Lower leg skin (tissue), 4 donors: ENCODE results near the gene SPATA2. TPM values are rescaled to one million over a fixed set of nuclear protein-coding genes. Genes with fewer than 3 reads are reported as not detected.

Experiments used
- DNase-seq, 2 donors: peaks; one replicate each; pipeline ENCODE4 v3.0.0-alpha.2; 2019; ENCODE audit warnings: low spot score in 2 of 2
- H3K4me3 ChIP-seq: fragments of 200-600 bp; sonication (generic); 2 replicates; pipeline ENCODE4 v1.5.1; 2017; ENCODE audit warnings: mild to moderate bottlenecking, low read depth; ENCODE audit not compliant: poor library complexity, severe bottlenecking
- POLR2A ChIP-seq, 2 donors: fragments of 450-650 bp; IDR thresholded peaks; one replicate each; pipeline ENCODE4 v1.6.1; 2016 to 2017; ENCODE audit warnings: antibody characterized with exemption in 2 of 2, mild to moderate bottlenecking in 1 of 2, moderate library complexity in 1 of 2
- WGBS, 2 donors: methylation state at CpG; one replicate each; pipeline ENCODE4 v1.1.5; 2018; 5-methylcytosine and 5-hydroxymethylcytosine counted together
- intact Hi-C: fragments of 100-400 bp; cut with DNase I; formaldehyde crosslinking; loops from one replicate; pipeline ENCODE4 v1.15.0; 2023; ENCODE audit warnings: low total_unique reads
- total RNA-seq, 4 donors: library from RNA; depleted of rRNA; stranded (reverse); fragments of >200 nt; gene quantifications; one replicate each; pipeline ENCODE4 v1.1.0, GENCODE V29; 2016
- TF ChIP-seq, protein P1 (sequence below), 3 donors: fragments of 450-650 bp; IDR thresholded peaks; one replicate each; pipeline ENCODE4 v1.5.1; 2016; ENCODE audit warnings: antibody characterized with exemption in 3 of 3, mild to moderate bottlenecking in 3 of 3, moderate library complexity in 2 of 3

Gene SPATA2
- total RNA-seq, 4 donors from 2014 or later, result 5.3 to 8.2 (median 6.2) TPM

DNA sequence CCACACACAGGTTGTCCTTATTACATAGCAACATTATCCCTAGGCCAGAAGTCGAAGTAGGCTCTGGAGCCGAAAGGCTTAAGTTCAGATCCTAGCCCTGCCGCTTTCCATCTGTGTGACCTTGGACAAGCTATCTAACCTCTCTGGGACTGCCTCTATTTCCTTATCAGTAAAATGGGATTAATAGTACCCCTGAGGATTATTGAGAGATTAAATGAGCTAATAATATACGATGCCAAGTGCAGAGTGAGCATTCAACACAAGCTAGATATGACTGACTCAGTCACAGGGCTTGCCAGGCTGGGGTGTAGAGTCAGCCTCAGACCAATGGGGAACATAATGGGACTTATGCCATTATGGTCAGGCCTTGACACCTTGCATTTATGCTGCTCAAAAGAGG lies 8.9 kb upstream of the SPATA2 start:
- no peak for TF ChIP-seq POLR2A (IDR thresholded peaks at IDR 0.05)
- TF ChIP-seq, protein P1, sequence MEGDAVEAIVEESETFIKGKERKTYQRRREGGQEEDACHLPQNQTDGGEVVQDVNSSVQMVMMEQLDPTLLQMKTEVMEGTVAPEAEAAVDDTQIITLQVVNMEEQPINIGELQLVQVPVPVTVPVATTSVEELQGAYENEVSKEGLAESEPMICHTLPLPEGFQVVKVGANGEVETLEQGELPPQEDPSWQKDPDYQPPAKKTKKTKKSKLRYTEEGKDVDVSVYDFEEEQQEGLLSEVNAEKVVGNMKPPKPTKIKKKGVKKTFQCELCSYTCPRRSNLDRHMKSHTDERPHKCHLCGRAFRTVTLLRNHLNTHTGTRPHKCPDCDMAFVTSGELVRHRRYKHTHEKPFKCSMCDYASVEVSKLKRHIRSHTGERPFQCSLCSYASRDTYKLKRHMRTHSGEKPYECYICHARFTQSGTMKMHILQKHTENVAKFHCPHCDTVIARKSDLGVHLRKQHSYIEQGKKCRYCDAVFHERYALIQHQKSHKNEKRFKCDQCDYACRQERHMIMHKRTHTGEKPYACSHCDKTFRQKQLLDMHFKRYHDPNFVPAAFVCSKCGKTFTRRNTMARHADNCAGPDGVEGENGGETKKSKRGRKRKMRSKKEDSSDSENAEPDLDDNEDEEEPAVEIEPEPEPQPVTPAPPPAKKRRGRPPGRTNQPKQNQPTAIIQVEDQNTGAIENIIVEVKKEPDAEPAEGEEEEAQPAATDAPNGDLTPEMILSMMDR (IDR thresholded peaks at IDR 0.05), result no peak
- DNase-seq, result peak in 1 of 2 donors; percentile 52
- WGBS, 2 donors, result 87 to 88% methylated on average over 4 of the region's 4 CpGs
- H3K4me3 ChIP-seq, result no peak overlapping the region
- intact Hi-C loops, result no loop called here

DNA sequence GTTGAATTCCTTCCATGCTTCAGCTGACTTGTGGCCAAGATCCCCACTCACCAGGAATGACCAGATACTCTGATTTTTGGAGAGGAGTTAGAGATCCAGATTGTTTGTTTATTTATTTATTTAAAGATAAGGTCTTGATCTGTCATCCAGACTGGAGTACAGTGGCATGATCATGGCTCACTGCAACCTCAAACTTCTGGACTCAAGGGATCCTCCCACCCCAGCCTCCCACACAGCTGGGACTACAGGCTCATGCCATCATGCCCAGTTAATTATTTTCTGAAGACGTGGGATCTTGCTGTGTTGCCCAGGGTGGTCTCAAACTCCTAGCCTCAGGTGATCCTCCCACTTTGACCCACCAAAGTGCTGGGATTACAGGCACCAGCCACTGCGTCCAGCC lies 4.1 kb upstream of the SPATA2 start:
- intact Hi-C loops, result no loop called here
- TF ChIP-seq POLR2A (IDR thresholded peaks at IDR 0.05), result no peak
- TF ChIP-seq, protein P1 (IDR thresholded peaks at IDR 0.05), result no peak
- no peak for DNase-seq
- no peak overlapping the region for H3K4me3 ChIP-seq
- WGBS, 2 donors, result 74 to 80% methylated on average over 2 of the region's 2 CpGs

DNA sequence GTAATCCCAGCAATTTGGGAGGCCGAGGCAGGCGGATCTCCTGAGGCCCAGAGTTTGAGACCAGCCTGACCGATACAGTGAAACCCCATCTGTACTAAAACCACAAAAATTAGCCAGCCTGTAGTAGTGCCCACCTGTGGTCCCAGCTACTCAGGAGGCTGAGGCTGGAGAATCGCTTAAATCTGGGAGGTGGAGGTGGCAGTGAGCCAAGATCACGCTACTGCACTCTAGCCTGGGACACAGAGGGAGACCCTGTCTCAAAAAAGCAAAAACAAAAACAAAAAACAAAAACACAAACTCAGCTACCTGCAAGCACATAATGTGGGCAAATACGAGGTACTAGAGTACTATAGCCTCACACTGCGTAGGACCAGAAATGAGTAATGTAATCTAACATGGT lies 3.7 kb upstream of the SPATA2 start:
- TF ChIP-seq, protein P1 (IDR thresholded peaks at IDR 0.05), result no peak
- TF ChIP-seq POLR2A (IDR thresholded peaks at IDR 0.05), result no peak
- DNase-seq, result no peak

DNA sequence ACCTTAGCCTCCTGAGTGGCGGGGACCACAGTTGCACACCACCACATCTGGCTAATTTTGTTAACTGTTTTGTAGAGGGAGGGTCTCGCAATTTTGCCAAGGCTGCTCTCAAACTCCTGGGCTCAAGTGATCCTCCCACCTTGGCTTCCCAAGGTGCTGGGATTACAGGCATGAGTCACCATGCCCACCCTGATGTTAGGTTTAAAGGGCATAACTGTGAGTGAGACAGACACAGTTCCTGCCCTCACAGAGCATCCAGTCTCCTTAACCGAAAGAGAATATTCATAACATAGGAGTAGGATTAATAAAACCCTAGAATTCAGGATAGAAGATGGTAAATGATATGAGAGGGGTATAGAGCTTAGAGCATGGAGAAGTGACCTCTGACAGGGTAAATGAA lies 3.1 kb upstream of the SPATA2 start:
- TF ChIP-seq POLR2A (IDR thresholded peaks at IDR 0.05), result no peak
- TF ChIP-seq, protein P1 (IDR thresholded peaks at IDR 0.05), result no peak
- DNase-seq, result no peak
- no peak overlapping the region for H3K4me3 ChIP-seq
- WGBS, 2 donors, result 92 to 95% methylated on average over 3 of the region's 3 CpGs
- intact Hi-C loops, result no loop called here

More for the DNA sequence above, 3.7 kb upstream of the SPATA2 start:
- 67 to 68% methylated on average over 7 of the region's 7 CpGs for WGBS, 2 donors
- intact Hi-C loops, result no loop called here
- no peak overlapping the region for H3K4me3 ChIP-seq

DNA sequence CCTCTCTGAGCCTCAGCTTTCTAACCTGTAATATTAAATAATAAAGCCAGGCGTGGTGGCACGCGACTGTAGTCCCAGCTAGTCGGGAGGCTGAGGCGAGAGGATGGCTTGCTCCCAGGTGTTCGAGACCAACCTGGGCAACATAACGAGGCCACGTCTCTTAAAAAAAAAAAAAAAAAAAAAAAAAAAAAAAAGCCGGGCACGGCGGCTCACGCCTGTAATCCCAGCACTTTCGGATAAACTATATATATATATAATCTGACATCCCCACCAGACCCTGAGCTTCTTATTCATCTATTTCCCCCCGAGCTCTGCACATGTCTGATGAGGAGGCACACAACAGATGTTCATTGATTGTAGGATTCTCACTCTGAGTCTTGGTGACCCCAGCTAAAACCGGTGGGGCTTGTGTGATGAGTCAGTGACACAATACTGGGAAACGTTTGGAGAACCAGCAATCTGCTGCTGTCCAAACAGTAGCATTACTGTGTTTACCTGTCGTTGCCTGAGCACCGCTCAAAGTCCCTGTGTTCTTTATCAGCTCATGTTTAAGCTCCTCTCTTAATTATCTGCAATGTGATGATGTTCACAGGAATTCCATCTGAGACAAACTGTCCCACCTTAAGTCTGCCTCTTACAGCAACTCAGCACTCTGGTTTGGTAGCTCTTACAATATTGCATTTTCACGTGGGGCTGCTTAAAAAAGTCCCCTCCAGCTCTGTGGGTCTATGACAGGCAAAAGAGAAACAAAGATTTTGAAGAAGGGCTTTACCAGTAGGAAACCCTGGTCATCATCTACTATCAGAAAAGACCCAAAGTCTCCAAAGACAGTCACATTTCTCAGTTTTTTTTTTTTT lies 1.0 kb upstream of the SPATA2 start:
- peak overlapping the region; percentile 98 for H3K4me3 ChIP-seq
- TF ChIP-seq, protein P1 (IDR thresholded peaks at IDR 0.05), result no peak
- TF ChIP-seq POLR2A (IDR thresholded peaks at IDR 0.05), result no peak
- WGBS, 2 donors, result 32 to 57% methylated on average over 19 of the region's 19 CpGs
- no peak for DNase-seq
- intact Hi-C loops, result no loop called here

DNA sequence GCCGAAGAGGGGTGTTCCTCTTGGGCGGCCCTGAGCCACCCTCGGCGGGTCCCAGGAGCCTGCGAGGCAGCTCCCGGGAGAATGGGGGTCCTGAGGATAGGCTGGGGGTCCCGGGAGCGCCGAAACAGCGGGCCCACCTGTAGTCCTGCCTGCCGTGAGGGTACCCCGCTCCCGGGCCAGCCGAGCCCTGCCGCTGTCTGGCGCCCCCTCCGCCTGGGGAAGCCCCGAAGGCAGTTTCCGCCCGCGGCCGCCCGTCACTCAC lies 280 bp downstream of the SPATA2 start:
- no peak for DNase-seq
- H3K4me3 ChIP-seq, result peak overlapping the region; percentile 98
- 0% methylated on average over 6 to 13 of the region's 23 CpGs for WGBS, 2 donors
- TF ChIP-seq POLR2A (IDR thresholded peaks at IDR 0.05), result no peak
- TF ChIP-seq, protein P1 (IDR thresholded peaks at IDR 0.05), result no peak
- intact Hi-C loops, result no loop called here
